ENCODE results near the gene SLC35F5. TPM values are rescaled to one million over a fixed set of nuclear protein-coding genes. Genes with fewer than 3 reads are reported as not detected.
"Not testable (repeated sequence)": the region's sequence is repeated elsewhere in the genome, so short reads cannot be mapped to it uniquely, and the experiment has no call there.

Gene SLC35F5
- total RNA-seq, 1 experiment from 2014 or later = 26.2 TPM

- intact Hi-C loops (cut with micrococcal nuclease; ENCODE audit: unreplicated experiment) = no loop called here
- Histone ChIP-seq H3K36me3 (ENCODE audit: insufficient read depth, low read length, poor library complexity, severe bottlenecking) (no peaks in the 10 kb centered on the region), H3K4me3 (ENCODE audit: low read depth, low read length, poor library complexity, severe bottlenecking) (no peak overlapping the region), H3K9me3 (ENCODE audit: low read depth, low read length, poor library complexity, severe bottlenecking) (no peaks in the 10 kb centered on the region), H3K4me1 (ENCODE audit: insufficient read depth, low read length, poor library complexity, severe bottlenecking) (no peaks in the 10 kb centered on the region), H3K27me3 (replicated peaks; ENCODE audit: insufficient read depth, low read depth, low read length, poor library complexity) (no peaks in the 10 kb centered on the region), H3K27ac (ENCODE audit: low read depth, low read length, poor library complexity, severe bottlenecking) (no peak overlapping the region)
- no TSS peak for BruUV-seq (replicated peaks)
- TF ChIP-seq EZH2 (IDR thresholded peaks at IDR 0.05; ENCODE audit: borderline replicate concordance, low read depth, low read length, poor library complexity, severe bottlenecking) = no peak
- TF ChIP-seq, protein P1, sequence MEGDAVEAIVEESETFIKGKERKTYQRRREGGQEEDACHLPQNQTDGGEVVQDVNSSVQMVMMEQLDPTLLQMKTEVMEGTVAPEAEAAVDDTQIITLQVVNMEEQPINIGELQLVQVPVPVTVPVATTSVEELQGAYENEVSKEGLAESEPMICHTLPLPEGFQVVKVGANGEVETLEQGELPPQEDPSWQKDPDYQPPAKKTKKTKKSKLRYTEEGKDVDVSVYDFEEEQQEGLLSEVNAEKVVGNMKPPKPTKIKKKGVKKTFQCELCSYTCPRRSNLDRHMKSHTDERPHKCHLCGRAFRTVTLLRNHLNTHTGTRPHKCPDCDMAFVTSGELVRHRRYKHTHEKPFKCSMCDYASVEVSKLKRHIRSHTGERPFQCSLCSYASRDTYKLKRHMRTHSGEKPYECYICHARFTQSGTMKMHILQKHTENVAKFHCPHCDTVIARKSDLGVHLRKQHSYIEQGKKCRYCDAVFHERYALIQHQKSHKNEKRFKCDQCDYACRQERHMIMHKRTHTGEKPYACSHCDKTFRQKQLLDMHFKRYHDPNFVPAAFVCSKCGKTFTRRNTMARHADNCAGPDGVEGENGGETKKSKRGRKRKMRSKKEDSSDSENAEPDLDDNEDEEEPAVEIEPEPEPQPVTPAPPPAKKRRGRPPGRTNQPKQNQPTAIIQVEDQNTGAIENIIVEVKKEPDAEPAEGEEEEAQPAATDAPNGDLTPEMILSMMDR (conservative IDR thresholded peaks at IDR 0.05; ENCODE audit: low read depth, low read length) = no peak
- ChIA-PET POLR2A (ENCODE audit: low non-redundant PET) (no interaction called here), CTCF (no interaction called here)
- DNase-seq (ENCODE audit: low spot score) = no peak
These were observed 84.0 kb downstream of the SLC35F5 start for GRCh38 chr2:113672326-113672932.

DNA sequence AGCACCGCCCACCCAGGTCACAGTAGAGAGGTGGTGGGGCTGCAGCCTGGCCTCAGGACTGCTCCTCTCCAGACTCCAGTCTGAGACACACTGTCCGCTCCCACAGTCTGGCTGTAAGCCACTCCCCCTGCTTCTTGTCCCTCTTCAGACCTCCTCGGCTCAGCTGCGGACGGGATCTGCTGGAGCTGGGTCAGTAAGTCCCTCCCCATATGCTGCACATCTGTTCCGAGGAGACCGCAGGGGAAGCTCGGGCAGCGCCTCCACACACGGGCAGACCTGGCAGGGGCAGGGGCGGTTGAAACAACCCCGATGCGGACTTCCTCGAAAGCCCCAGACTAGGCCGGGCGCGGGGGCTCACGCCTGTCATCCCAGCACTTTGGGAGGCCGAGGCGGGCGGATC is 87.4 kb downstream of the SLC35F5 start:
- H3K4me3 ChIP-seq (ENCODE audit: low read depth, low read length, poor library complexity, severe bottlenecking); DNase-seq (ENCODE audit: low spot score); H3K36me3 ChIP-seq (ENCODE audit: insufficient read depth, low read length, poor library complexity, severe bottlenecking); H3K4me1 ChIP-seq (ENCODE audit: insufficient read depth, low read length, poor library complexity, severe bottlenecking); H3K9me3 ChIP-seq (ENCODE audit: low read depth, low read length, poor library complexity, severe bottlenecking); H3K27me3 ChIP-seq (replicated peaks; ENCODE audit: insufficient read depth, low read depth, low read length, poor library complexity); CTCF ChIA-PET; H3K27ac ChIP-seq (ENCODE audit: low read depth, low read length, poor library complexity, severe bottlenecking); POLR2A ChIA-PET (ENCODE audit: low non-redundant PET); BruUV-seq (replicated peaks); intact Hi-C loops (cut with micrococcal nuclease; ENCODE audit: unreplicated experiment): not testable (repeated sequence)

DNA sequence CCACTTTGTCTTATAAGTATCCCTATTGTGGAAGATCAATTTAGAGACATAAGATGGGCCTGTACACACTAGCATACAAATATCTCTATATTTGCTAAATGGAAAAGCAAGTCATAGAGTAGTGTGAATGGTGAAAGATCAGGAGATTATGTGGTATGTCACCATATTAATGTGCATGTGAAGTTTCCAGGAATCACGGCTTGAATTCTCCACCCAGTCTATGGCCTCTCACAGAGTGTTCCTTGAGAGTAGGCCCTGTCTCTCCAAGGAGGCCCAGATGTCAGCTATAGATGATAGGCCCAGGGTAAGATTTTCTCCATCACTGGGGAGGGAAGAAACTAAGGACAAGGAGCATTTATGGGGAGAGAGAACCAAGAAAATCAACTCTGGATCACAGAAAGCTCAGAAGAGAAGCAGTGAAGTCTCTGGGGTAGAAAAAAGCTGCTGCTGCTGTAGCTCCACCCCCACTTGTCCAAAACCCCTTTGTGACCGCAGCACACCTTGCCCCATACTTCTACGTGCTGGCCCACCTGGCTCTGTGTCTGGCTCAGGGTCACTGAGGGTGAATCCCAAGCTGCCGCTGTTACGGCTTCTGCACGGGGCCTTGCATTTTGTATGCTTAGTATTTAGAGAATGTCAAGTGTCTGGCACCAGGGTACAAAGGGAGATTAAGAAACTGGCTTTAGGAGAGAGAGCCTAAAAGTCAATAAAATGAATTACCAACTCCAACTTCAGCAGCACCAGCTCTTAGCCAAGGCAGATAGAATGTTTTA is 91.5 kb downstream of the SLC35F5 start:
- intact Hi-C loops (cut with micrococcal nuclease; ENCODE audit: unreplicated experiment); H3K27ac ChIP-seq (ENCODE audit: low read depth, low read length, poor library complexity, severe bottlenecking); H3K27me3 ChIP-seq (replicated peaks; ENCODE audit: insufficient read depth, low read depth, low read length, poor library complexity); H3K4me3 ChIP-seq (ENCODE audit: low read depth, low read length, poor library complexity, severe bottlenecking); BruUV-seq (replicated peaks); H3K9me3 ChIP-seq (ENCODE audit: low read depth, low read length, poor library complexity, severe bottlenecking); H3K36me3 ChIP-seq (ENCODE audit: insufficient read depth, low read length, poor library complexity, severe bottlenecking); CTCF ChIA-PET; DNase-seq (ENCODE audit: low spot score); H3K4me1 ChIP-seq (ENCODE audit: insufficient read depth, low read length, poor library complexity, severe bottlenecking); POLR2A ChIA-PET (ENCODE audit: low non-redundant PET): not testable (repeated sequence)

DNA sequence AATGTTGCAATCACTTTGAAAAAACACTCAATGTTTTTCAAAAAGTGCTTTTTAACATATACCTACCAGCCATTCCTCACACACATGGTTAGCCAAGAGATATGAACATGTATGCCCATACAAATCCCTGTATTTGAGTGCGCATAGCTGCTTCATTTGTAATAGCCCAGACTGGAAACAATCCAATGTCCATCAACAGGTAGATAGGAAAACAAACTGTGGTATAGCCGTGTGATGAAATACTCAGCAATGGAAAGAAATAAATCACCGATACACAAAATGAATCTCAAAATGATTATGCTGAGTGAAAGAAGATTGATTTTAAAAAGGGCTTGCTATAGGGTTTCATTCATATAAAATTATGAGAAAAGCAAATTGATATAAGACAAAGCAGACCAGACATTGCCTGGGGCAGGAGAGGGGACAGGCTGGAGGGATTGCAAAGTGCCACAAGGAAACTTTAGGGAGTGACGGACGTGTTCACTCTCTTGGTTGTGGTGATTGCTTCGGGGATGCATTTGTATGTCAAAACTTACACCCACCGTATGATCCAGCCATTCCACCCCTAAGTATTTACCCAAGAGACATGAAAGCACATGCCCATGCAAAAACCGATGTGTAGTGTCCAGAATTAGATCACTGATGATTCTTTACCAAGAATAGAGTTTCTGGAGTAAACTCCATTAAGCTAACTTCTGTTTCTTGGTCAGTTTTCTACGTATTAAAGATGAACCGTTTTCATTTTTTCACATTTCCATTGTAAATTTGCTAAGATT is 93.0 kb downstream of the SLC35F5 start:
- DNase-seq (ENCODE audit: low spot score); intact Hi-C loops (cut with micrococcal nuclease; ENCODE audit: unreplicated experiment); H3K4me1 ChIP-seq (ENCODE audit: insufficient read depth, low read length, poor library complexity, severe bottlenecking); H3K36me3 ChIP-seq (ENCODE audit: insufficient read depth, low read length, poor library complexity, severe bottlenecking); BruUV-seq (replicated peaks); POLR2A ChIA-PET (ENCODE audit: low non-redundant PET); H3K4me3 ChIP-seq (ENCODE audit: low read depth, low read length, poor library complexity, severe bottlenecking); H3K27me3 ChIP-seq (replicated peaks; ENCODE audit: insufficient read depth, low read depth, low read length, poor library complexity); CTCF ChIA-PET; H3K9me3 ChIP-seq (ENCODE audit: low read depth, low read length, poor library complexity, severe bottlenecking); H3K27ac ChIP-seq (ENCODE audit: low read depth, low read length, poor library complexity, severe bottlenecking): not testable (repeated sequence)

Small RNA genes within 50 kb of the gene (microRNA-seq; reads per million reads assigned to microRNA genes)
- gene MIR4782 = not detected

Other genes with a start within 250 kb of the SLC35F5 start
- 17.8 and 21.2 TPM in 2 replicates for gene RABL2A, start 129.4 kb downstream of the SLC35F5 start, total RNA-seq (2021)
- gene ACTR3, start 133.4 kb upstream of the SLC35F5 start, total RNA-seq (2021) = 282 and 340 TPM in 2 replicates

All from A673 (cell line).